HG03108 (cell line): ENCODE results near the gene BAZ1A.
"Not testable (repeated sequence)": the region's sequence is repeated elsewhere in the genome, so short reads cannot be mapped to it uniquely, and the experiment has no call there.

Experiments
- ATAC-seq: cut with Tn5 transposase; IDR thresholded peaks from one replicate; pipeline ENCODE4 v1.9.1; 2021; ENCODE audit warnings: moderate library complexity; ENCODE audit not compliant: unreplicated experiment

BAZ1A gene

DNA sequence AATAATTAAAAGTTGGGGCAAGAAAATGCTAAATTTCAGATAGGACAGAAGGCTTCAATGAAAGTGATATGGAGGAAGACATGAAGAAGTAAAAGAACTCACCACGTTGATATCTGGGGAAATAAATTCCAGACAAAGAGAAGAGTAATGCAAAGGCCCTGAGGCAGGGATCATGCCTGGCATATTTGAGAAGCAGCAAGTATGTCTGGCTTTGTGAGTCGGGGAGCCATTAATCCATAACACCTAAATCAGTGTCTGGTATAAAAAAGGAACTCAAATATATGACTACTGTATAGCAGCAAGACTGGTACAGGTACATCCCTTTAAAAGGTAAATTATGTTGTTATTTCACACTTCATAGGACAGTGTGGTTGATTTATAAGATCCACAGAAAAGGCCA lies 16.4 kb downstream of the BAZ1A start:
- ATAC-seq, result no peak

GRCh38 chr14:34857689-34858449 lies 17.3 kb downstream of the BAZ1A start:
- ATAC-seq, result no peak

GRCh38 chr14:34853041-34853440 lies 22.1 kb downstream of the BAZ1A start:
- no peak for ATAC-seq

DNA sequence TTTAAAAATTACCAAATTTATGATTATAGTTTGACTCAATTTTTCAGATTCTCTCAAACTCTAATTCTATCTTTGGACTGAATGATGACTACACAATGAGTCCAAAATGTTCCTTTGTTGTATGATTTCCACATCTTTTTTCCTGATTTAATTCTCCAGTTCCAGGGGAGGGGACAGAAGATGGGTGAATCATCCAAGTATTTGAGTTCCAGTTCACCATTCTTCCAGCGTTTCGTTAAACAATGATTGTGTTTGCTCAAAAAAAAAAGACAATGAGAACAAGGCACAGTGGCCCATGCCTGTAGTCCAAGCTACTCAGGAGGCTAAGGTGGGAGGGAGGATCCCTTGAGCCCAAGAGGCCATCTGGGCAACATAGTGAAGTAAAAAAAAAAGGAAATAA lies 23.8 kb downstream of the BAZ1A start:
- no peak for ATAC-seq

DNA sequence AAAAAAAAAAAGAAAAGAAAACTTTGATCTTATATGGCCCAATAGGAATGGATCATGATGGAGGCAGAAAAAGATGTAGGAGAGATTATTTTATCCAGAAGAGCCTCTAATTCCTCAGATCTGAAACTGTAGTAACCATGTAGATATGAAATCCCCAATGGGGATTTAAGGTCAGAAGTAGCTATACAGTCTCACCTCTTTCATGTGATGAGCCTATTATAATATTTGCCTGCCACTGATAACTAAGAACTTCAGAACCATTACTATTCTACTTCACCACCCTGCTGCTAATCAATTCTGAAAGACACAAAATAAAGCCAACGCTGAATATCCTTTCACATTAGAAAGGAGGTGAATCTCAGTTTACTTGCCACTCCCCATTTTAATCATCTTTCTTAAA lies 29.3 kb downstream of the BAZ1A start:
- no peak for ATAC-seq

DNA sequence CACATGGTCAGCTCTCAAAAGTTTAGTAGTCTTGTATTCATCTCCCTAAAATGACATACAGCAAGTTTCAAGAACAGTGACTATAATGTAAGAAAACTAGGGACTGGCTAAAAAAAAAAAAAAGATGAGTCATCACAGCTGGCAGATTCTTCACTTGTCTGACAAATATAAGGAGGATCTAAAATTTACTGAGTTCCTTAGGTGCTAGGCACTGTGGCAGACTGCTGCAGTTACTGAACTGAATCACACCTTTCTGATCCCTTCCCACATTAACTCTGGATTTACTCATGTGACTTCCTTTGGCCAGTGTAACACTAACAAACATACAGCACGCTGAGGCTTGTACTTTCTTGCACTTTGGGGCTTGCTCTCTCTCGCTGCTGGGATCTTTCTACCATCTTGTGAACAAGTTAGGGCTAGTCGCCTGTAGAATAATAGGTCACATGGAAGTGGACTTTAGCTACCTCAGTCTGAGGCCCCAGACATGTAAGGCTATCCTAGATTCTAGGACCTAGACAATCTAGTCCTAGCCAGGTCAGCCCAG lies 32.1 kb downstream of the BAZ1A start:
- no peak for ATAC-seq

GRCh38 chr14:34837801-34838322 lies 37.3 kb downstream of the BAZ1A start:
- ATAC-seq, result no peak

GRCh38 chr14:34835312-34835711 lies 39.8 kb downstream of the BAZ1A start:
- no peak for ATAC-seq

GRCh38 chr14:34833549-34834523 lies 41.3 kb downstream of the BAZ1A start:
- peak; percentile 54 for ATAC-seq

- ATAC-seq, result no peak
These were observed 48.5 kb downstream of the BAZ1A start for GRCh38 chr14:34826661-34827060.

DNA sequence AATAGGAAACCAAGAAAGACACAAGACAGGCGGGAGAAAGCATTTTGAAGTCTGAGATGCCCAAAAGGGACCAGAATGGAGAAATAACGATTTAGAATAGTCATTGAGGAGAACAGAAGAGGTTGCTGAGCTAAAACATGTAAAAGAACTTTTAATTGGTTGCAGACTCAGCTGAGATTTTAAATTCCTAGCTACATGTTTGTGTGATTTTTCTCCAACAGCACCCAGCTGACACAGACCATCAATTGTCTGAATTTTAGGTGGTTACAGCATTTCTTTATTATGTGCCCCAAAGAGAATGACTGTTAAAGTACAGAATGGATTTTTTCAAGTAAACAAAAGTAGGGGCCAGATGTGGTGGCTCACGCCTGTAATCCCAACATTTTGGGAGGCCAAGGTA lies 50.3 kb downstream of the BAZ1A start:
- ATAC-seq, result no peak

DNA sequence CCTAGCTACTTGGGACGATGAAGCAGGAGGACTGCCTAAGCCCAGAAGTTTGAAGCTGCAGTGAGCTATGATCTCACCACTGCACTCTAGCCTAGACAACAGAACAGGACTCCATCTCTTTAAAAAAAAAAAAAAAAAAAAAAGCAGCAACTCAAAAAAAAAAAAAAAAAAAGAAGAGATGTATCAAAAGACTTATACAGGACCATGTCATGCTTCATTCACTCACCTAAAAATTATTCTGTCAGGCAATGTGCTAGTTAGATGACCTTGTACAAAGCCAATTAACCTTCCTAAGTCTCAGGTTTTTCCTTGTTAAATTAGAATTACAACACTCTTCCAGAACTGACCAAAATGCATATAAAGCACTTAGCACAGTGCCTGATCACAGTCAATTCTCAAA lies 50.9 kb downstream of the BAZ1A start:
- no peak for ATAC-seq

- ATAC-seq, result no peak
These were observed 57.4 kb downstream of the BAZ1A start for GRCh38 chr14:34817768-34818167.

- ATAC-seq, result no peak
These were observed 65.1 kb downstream of the BAZ1A start for GRCh38 chr14:34810028-34810427.

GRCh38 chr14:34806257-34806656 lies 68.9 kb downstream of the BAZ1A start:
- no peak for ATAC-seq

DNA sequence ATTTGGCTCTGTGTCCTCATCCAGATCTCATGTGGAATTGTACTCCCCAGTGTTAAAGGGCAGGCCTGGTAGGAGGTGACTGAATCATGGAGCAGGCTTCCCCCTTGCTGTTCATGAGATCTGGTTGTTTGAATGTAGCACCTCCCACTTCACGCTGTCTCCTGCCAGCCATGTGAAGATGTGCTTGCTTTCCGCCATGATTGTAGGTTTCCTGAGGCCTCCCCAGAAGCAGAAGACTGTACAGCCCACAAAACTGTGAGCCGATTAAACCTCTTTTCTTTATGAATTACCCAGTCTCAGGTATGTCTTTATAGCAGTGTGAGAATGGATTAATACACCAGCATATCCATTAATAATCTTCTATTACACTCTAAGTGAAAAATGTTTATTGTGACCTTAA lies 70.2 kb downstream of the BAZ1A start:
- no peak for ATAC-seq

GRCh38 chr14:34798861-34799260 lies 76.3 kb downstream of the BAZ1A start:
- not testable (repeated sequence) for ATAC-seq

DNA sequence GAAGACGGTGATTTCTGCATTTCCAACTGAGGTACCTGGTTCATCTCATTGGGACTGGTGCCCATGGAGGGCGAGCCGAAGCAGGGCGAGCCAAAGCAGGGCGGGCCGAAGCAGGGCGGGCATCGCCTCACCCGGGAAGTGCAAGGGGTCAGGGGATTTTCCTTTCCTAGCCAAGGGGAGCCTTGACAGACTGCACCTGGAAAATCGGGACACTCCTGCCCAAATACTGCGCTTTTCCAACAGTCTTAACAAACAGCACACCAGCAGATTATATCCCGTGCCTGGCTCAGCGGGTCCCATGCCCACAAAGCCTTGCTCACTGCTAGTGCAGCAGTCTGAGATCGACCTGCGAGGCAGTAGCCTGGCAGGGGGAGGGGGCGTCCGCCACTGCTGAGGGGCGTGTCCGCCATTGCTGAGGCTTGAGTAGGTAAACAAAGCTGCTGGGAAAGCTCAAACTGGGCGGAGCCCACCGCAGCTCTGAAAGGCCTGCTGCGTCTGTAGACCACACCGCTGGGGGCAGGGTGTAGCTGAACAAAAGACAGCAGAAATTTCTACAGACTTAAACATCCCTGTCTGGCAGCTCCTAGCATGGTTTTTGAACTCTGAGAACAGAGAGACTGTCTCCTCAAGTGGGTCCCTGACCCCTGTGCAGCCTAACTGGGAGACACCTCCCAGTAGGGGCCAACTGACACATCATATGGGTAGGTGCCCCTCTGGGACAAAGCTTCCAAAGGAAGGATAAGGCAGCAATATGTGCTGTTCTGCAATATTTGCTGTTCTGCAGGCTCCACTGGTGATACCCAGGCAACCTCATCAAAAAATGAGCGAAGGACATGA lies 77.2 kb downstream of the BAZ1A start:
- ATAC-seq, result no peak

GRCh38 chr14:34796902-34797301 lies 78.3 kb downstream of the BAZ1A start:
- ATAC-seq, result no peak

GRCh38 chr14:34794941-34795340 lies 80.2 kb downstream of the BAZ1A start:
- ATAC-seq, result no peak

GRCh38 chr14:34794217-34794616 lies 80.9 kb downstream of the BAZ1A start:
- ATAC-seq, result no peak
